Measurements from ENCODE around the gene ATP5F1A. TPM values are rescaled to one million over a fixed set of nuclear protein-coding genes. Genes with fewer than 3 reads are reported as not detected.

Gene ATP5F1A
- total and polyA plus RNA-seq, 2 experiments from 2014 or later, result 353 to 562 TPM

GRCh38 chr18:46070232-46070631 is 27.9 kb downstream of the ATP5F1A start:
- H3K36me3 ChIP-seq (ENCODE audit: low read depth), result no peaks in the 10 kb centered on the region
- no peak for TF ChIP-seq EZH2phosphoT487 (IDR thresholded peaks at IDR 0.05; ENCODE audit: insufficient read depth, low read depth)
- no peak for TF ChIP-seq EZH2 (IDR thresholded peaks at IDR 0.05; ENCODE audit: insufficient read depth, poor library complexity, severe bottlenecking)
- H3K9me3 ChIP-seq (ENCODE audit: low read depth), result no peaks in the 10 kb centered on the region
- H3K27me3 ChIP-seq (replicated peaks; ENCODE audit: insufficient read depth), result no peaks in the 10 kb centered on the region
- H3K9ac ChIP-seq, result no peak overlapping the region
- 0 out of 2 replicates have a peak, but pooled peaks cover 3% of the 10 kb centered on the region for H3K4me1 ChIP-seq (ENCODE audit: insufficient read depth)
- H3K27ac ChIP-seq, result no peak overlapping the region
- DNase-seq, result no peak
- 71 to 84% methylated on average over 4 to 6 of the region's 6 CpGs for WGBS, 2 experiments (ENCODE audit: low coverage in 1 of 2, low lambda C conversion rate in 2 of 2, missing lambda C conversion rate in 2 of 2)
- no peaks in the 10 kb centered on the region for H4K20me1 ChIP-seq (ENCODE audit: insufficient read depth)
- peaks cover 14% of the 10 kb centered on the region for H3F3A ChIP-seq (ENCODE audit: insufficient read depth)
- H3K4me2 ChIP-seq (ENCODE audit: unreplicated experiment), result no peak overlapping the region
- no peak overlapping the region for H2AFZ ChIP-seq
- no peaks in the 10 kb centered on the region for H3K9me2 ChIP-seq (ENCODE audit: insufficient read depth)
- in situ Hi-C loops (cut with MboI), result loop anchor here (10.0 kb wide), 1 partner anchor 395 kb away; no protein-coding TSS in a partner anchor
- H3K79me2 ChIP-seq (ENCODE audit: insufficient read depth), result peaks cover 10% of the 10 kb centered on the region; the same call in 1 of the 2 replicates
- no peak overlapping the region for H3K4me3 ChIP-seq

- Histone ChIP-seq H3F3A (ENCODE audit: insufficient read depth) (peaks cover 11% of the 10 kb centered on the region; the same call in 1 of the 2 replicates), H3K4me2 (ENCODE audit: unreplicated experiment) (no peak overlapping the region), H3K27me3 (replicated peaks; ENCODE audit: insufficient read depth) (no peaks in the 10 kb centered on the region), H3K9me3 (ENCODE audit: low read depth) (no peaks in the 10 kb centered on the region), H3K79me2 (ENCODE audit: insufficient read depth) (peaks cover 10% of the 10 kb centered on the region; the same call in 1 of the 2 replicates), H3K27ac (no peak overlapping the region), H3K4me1 (ENCODE audit: insufficient read depth) (peaks cover 6% of the 10 kb centered on the region; the same call in 1 of the 2 replicates), H2AFZ (no peak overlapping the region), H3K36me3 (ENCODE audit: low read depth) (no peaks in the 10 kb centered on the region), H4K20me1 (ENCODE audit: insufficient read depth) (no peaks in the 10 kb centered on the region), H3K9me2 (ENCODE audit: insufficient read depth) (no peaks in the 10 kb centered on the region), H3K9ac (no peak overlapping the region), H3K4me3 (no peak overlapping the region)
- peak; percentile 25 for DNase-seq
- WGBS, 2 experiments (ENCODE audit: low coverage in 1 of 2, low lambda C conversion rate in 2 of 2, missing lambda C conversion rate in 2 of 2), result 80 to 87% methylated on average over 4 of the region's 4 CpGs
- in situ Hi-C loops (cut with MboI), result no loop called here
- TF ChIP-seq EZH2 (IDR thresholded peaks at IDR 0.05; ENCODE audit: insufficient read depth, poor library complexity, severe bottlenecking) (no peak), EZH2phosphoT487 (IDR thresholded peaks at IDR 0.05; ENCODE audit: insufficient read depth, low read depth) (no peak)
Observed at GRCh38 chr18:46069524-46069923, 28.6 kb downstream of the ATP5F1A start.

DNA sequence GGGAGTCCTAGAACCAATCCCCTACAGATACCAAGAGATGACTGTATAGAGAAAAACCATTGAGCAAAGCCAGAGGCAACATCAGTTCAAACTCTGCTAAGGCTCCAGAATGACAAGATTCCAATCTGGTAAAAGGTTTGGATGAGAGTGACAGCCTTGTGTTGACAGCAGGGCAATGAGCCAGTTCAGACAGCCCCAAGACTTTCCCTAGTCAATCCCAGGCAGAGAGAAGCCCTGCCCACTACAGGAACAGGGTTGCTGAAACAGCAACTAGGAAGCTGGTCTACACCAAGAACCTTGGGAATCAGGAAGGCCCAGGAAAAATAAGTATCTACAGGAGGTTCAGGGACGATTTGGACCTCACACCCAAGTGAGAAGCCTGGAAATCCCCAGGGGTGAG is 29.3 kb downstream of the ATP5F1A start:
- in situ Hi-C loops (cut with MboI), result no loop called here
- no peak overlapping the region for H3K4me2 ChIP-seq (ENCODE audit: unreplicated experiment)
- H3K9me2 ChIP-seq (ENCODE audit: insufficient read depth), result no peaks in the 10 kb centered on the region
- H3K9ac ChIP-seq, result no peak overlapping the region
- no peak overlapping the region for H2AFZ ChIP-seq
- DNase-seq, result no peak
- no peaks in the 10 kb centered on the region for H3K27me3 ChIP-seq (replicated peaks; ENCODE audit: insufficient read depth)
- H3K36me3 ChIP-seq (ENCODE audit: low read depth), result no peaks in the 10 kb centered on the region
- no peaks in the 10 kb centered on the region for H3K9me3 ChIP-seq (ENCODE audit: low read depth)
- WGBS, 2 experiments (ENCODE audit: low coverage in 1 of 2, low lambda C conversion rate in 2 of 2, missing lambda C conversion rate in 2 of 2), result 35 to 53% methylated on average over 1 of the region's 1 CpG
- H3K4me3 ChIP-seq, result no peak overlapping the region
- H3K4me1 ChIP-seq (ENCODE audit: insufficient read depth), result peaks cover 8% of the 10 kb centered on the region; the same call in 1 of the 2 replicates
- 0 out of 2 replicates have a peak, but pooled peaks cover 6% of the 10 kb centered on the region for H3F3A ChIP-seq (ENCODE audit: insufficient read depth)
- H3K79me2 ChIP-seq (ENCODE audit: insufficient read depth), result peaks cover 10% of the 10 kb centered on the region; the same call in 1 of the 2 replicates
- H3K27ac ChIP-seq, result no peak overlapping the region
- H4K20me1 ChIP-seq (ENCODE audit: insufficient read depth), result no peaks in the 10 kb centered on the region
- TF ChIP-seq EZH2phosphoT487 (IDR thresholded peaks at IDR 0.05; ENCODE audit: insufficient read depth, low read depth) (no peak), EZH2 (IDR thresholded peaks at IDR 0.05; ENCODE audit: insufficient read depth, poor library complexity, severe bottlenecking) (no peak)

DNA sequence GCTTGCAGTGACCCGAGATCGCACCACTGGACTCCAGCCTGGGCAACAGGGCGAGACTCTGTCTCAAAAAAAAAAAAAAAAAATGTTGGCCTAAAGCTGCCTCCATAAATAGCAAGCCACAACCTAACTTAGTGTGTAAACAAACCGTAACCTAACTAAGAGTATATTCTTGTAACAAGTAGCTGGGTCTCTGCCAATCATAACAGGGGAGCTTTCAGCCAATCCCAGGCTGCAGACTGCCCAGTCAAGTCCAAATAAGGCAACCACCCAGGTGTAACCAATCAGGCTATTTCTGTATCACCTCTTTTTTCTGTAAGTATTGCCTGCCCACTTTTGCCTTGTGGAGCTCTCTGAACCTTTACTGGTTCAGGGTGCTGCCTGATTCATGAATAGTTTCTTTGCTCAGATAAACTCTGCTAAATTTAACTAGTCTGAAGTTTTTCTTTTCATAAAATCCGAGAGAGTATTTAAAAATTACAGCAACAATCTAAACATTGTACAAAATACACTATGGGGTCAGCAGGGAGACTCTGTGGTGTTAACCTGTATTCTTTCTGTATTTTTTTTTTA is 30.6 kb downstream of the ATP5F1A start:
- Histone ChIP-seq H3K9me2 (ENCODE audit: insufficient read depth) (no peaks in the 10 kb centered on the region), H3K27me3 (replicated peaks; ENCODE audit: insufficient read depth) (no peaks in the 10 kb centered on the region), H3K9me3 (ENCODE audit: low read depth) (no peaks in the 10 kb centered on the region), H3K4me1 (ENCODE audit: insufficient read depth) (peaks cover 8% of the 10 kb centered on the region; the same call in 1 of the 2 replicates), H4K20me1 (ENCODE audit: insufficient read depth) (no peaks in the 10 kb centered on the region), H3F3A (ENCODE audit: insufficient read depth) (0 out of 2 replicates have a peak, but pooled peaks cover 6% of the 10 kb centered on the region), H3K4me2 (ENCODE audit: unreplicated experiment) (no peak overlapping the region), H3K4me3 (no peak overlapping the region), H3K79me2 (ENCODE audit: insufficient read depth) (peaks cover 10% of the 10 kb centered on the region; the same call in 1 of the 2 replicates), H3K9ac (no peak overlapping the region), H3K36me3 (ENCODE audit: low read depth) (no peaks in the 10 kb centered on the region), H3K27ac (no peak overlapping the region), H2AFZ (no peak overlapping the region)
- in situ Hi-C loops (cut with MboI), result no loop called here
- 98% methylated on average over 5 of the region's 5 CpGs for WGBS, 2 experiments (ENCODE audit: low coverage in 1 of 2, low lambda C conversion rate in 2 of 2, missing lambda C conversion rate in 2 of 2)
- DNase-seq, result no peak
- TF ChIP-seq EZH2 (IDR thresholded peaks at IDR 0.05; ENCODE audit: insufficient read depth, poor library complexity, severe bottlenecking) (no peak), EZH2phosphoT487 (IDR thresholded peaks at IDR 0.05; ENCODE audit: insufficient read depth, low read depth) (no peak)
